OCI-LY3 (cell line): ENCODE results near the gene ERH.

Experiments used
- EZH2phosphoT487 ChIP-seq: fragments of 200-600 bp; shearing (Covaris generic); IDR thresholded peaks from 2 replicates; pipeline ENCODE4 v1.6.1; 2018; ENCODE audit warnings: antibody characterized with exemption, mixed run types, low read depth
- TF ChIP-seq, protein P1 (sequence below): fragments of 200-600, 300-600 bp; sonication (generic); IDR thresholded peaks from 2 replicates; pipeline ENCODE4 v1.5.1; 2014; ENCODE audit warnings: antibody characterized with exemption, low read length, low read depth

DNA sequence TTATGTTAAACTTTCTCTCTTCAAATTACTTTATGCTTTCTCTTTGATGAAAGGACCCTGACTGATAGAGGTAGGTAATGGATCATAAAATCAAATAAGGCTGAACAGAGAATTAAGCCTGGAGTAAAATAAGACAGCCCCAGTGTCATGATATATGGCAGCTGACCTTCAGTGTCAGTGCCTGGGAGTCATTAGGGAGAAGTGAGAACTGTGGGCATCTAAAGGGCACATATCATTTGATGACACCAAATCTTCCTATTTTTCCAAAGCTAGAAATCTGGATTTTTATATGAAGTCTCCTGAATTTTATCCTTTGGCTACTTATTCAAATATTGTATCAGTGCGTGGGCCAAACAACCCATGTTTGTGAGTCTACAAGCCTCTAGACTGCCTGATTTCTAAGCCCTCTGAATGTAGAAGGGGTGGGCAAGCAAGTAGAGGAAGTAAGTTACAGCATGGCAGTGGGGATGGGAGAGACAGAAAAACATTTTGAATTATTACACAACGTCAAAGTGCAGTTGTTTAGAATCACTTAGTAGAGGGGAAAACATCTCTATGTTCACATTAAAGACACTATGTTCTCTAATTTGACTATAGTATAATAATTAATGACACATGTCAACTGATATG lies 10.3 kb upstream of the ERH start:
- TF ChIP-seq, protein P1, sequence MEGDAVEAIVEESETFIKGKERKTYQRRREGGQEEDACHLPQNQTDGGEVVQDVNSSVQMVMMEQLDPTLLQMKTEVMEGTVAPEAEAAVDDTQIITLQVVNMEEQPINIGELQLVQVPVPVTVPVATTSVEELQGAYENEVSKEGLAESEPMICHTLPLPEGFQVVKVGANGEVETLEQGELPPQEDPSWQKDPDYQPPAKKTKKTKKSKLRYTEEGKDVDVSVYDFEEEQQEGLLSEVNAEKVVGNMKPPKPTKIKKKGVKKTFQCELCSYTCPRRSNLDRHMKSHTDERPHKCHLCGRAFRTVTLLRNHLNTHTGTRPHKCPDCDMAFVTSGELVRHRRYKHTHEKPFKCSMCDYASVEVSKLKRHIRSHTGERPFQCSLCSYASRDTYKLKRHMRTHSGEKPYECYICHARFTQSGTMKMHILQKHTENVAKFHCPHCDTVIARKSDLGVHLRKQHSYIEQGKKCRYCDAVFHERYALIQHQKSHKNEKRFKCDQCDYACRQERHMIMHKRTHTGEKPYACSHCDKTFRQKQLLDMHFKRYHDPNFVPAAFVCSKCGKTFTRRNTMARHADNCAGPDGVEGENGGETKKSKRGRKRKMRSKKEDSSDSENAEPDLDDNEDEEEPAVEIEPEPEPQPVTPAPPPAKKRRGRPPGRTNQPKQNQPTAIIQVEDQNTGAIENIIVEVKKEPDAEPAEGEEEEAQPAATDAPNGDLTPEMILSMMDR = no peak
- TF ChIP-seq EZH2phosphoT487 = no peak
